Heart right ventricle (tissue), 16 donors: ENCODE measurements around the gene PAN3. TPM values are rescaled to one million over a fixed set of nuclear protein-coding genes. Genes with fewer than 3 reads are reported as not detected.

Experiments
- ATAC-seq, 8 donors: fragments of 200-7000 bp; cut with Tn5 transposase; one replicate each; pipeline ENCODE4 v1.9.1; 2020; ENCODE audit warnings: mild to moderate bottlenecking in 8 of 8, moderate library complexity in 8 of 8, moderate number of reproducible peaks in 1 of 8
- DNase-seq, 2 donors: peaks; one replicate each; pipeline ENCODE4 v3.0.0-alpha.2; 2020
- H3K27ac ChIP-seq, 10 donors: fragments of 200-600 bp; sonication (generic) in 2 of 10; one replicate each; pipeline versions ENCODE4 v1.5.0 to v1.8.0; 2020 to 2022; ENCODE audit warnings: mild to moderate bottlenecking in 3 of 10
- H3K27me3 ChIP-seq, 7 donors: fragments of 200-600 bp; one replicate each; pipeline ENCODE4 v1.8.0; 2021 to 2022; ENCODE audit warnings: mild to moderate bottlenecking in 2 of 7
- H3K36me3 ChIP-seq, 9 donors: fragments of 200-600 bp; sonication (generic) in 1 of 9; one replicate each; pipeline versions ENCODE4 v1.5.0 to v1.8.0; 2020 to 2022; ENCODE audit warnings: mild to moderate bottlenecking in 2 of 9
- H3K4me1 ChIP-seq, 9 donors: fragments of 200-600 bp; sonication (generic) in 1 of 9; one replicate each; pipeline versions ENCODE4 v1.5.0 to v1.8.0; 2020 to 2022; ENCODE audit warnings: mild to moderate bottlenecking in 4 of 9
- H3K4me3 ChIP-seq, 10 donors: fragments of 200-600 bp; sonication (generic) in 2 of 10; one replicate each; pipeline versions ENCODE4 v1.5.0 to v1.8.0; 2020 to 2022; ENCODE audit warnings: mild to moderate bottlenecking in 7 of 10, moderate library complexity in 2 of 10
- H3K9me3 ChIP-seq, 11 donors: fragments of 200-600 bp in 10 of 11; sonication (generic) in 2 of 11; one replicate each; pipeline versions ENCODE4 v1.5.0 to v1.8.0; 2013 to 2022; ENCODE audit warnings: mild to moderate bottlenecking in 2 of 11, control low read depth in 1 of 11, moderate library complexity in 1 of 11
- WGBS, 2 donors: extraction: QIAGEN DNeasy Blood & Tissue Kit; methylation state at CpG; one replicate each; pipeline ENCODE4 v1.1.7; 2013; ENCODE audit warnings: inconsistent platforms in 1 of 2; 5-methylcytosine and 5-hydroxymethylcytosine counted together
- intact Hi-C, 10 donors: fragments of 100-400 bp; cut with DNase I; formaldehyde crosslinking; loops; one replicate each; pipeline versions ENCODE4 v1.11.1 to v1.14.2; 2022
- polyA plus RNA-seq, 2 donors: library from polyadenylated mRNA; stranded (reverse); fragments of 200-250 nt; gene quantifications; one replicate each; pipeline ENCODE4 v1.2.3, GENCODE V29; 2013
- total RNA-seq, 10 donors: library from RNA; stranded (reverse); fragmentation: NEBNext Ultra II Directional in 3 of 10; extraction: Animal tissue kit (Norgen Biotek cat#: 25700) in 3 of 10; gene quantifications; one replicate each; pipeline versions ENCODE4 v1.2.1 to v1.2.4, GENCODE V29; 2021 to 2023
- TF ChIP-seq, protein P1 (sequence below), 9 donors: fragments of 200-600 bp; sonication (generic) in 2 of 9; IDR thresholded peaks; one replicate each; pipeline versions ENCODE4 v1.5.0 to v1.8.0; 2021 to 2022; ENCODE audit warnings: antibody characterized with exemption in 9 of 9, mild to moderate bottlenecking in 5 of 9, moderate library complexity in 1 of 9
- donor health status: Arrhythmogenic right ventricular cardiomyopathy.
- donor health status: ischemic (EF 13 %, LVEDD 7.1; RV severe dilation, severe dysfunction).
- donor health status: healthy with polysubstance abuse.
- donor health status: DM: no; HTN: yes; CAD: no.
- donor health status: DM: no; HTN: no; CAD: no.
- donor health status: ischemic (EF 25% LVEDD 6.9; RV normal size, moderate dysfunction).
- donor health status: ischemic (EF 25% LVEDD 5.7; RV mildly dilated, moderate dysfunction).
- donor health status: healthy.
- donor health status: DM: yes; HTN: yes; CAD: no.
- donor health status: Ischemic cardiomyopathy.
- donor health status: ischemic (EF 35%, LVEDD 5.7; RV mildly dilated, moderate dysfunction).
- donor health status: nonischemic (EF 11% LVEDD 7.7; RV severe dilation, severe dysfunction).
- donor health status: DM: yes; HTN: yes; CAD: no.
- donor health status: PGD.
- donor health status: ischemic (EF 29% LVEDD 5.4; RV normal size, mild dysfunction).
- donor health status: nonischemic (EF 23%, LVEDD 6.1; RV moderate dilation, normal function).

Gene PAN3
- total and polyA plus RNA-seq, 12 donors: 2.8 to 16.2 (median 10.8) TPM

DNA sequence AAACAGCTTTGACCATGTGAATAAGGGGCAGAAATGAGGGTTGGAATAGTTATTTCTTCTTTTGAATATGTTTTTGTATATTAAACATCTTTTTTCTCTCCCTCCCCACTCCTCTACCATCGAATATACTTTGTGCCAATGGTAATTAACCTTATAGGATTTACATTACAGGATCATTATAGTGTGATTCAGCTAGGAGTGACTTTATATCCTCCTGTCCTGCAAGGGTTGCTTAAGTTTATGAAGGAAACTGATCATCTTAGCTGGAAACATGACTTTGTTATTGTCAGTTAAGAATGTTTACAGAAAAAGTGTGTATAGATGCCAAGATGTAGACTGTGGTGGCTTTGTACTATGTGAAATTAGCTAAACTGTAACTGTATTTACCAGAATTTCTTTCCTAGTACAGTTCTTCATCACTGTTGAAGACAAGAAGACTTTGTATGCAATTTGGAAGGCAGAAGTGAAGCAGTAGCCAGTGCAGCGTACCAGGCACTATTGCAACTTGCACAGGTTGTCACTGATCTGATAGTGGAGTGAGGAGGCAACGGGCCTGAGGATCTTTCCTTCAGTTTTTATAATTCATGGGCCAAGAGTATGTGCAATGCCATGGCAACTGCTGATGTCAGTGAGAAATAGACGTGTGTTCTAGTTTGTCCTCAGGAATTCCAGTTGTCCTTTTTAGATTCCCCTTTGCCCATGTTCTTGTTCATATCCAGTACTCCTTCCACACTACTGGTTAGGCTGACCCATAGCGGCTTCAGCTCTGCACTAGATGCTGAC lies 8.2 kb upstream of the PAN3 start:
- Histone ChIP-seq H3K9me3 (no peaks in the 10 kb centered on the region), H3K27ac (no peak overlapping the region), H3K36me3 (no peaks in the 10 kb centered on the region), H3K4me1 (no peaks in the 10 kb centered on the region), H3K4me3 (no peak overlapping the region), H3K27me3 (peaks cover 0 to 3% (median 0%) of the 10 kb centered on the region in 7 donors)
- intact Hi-C loops: no loop called here
- TF ChIP-seq, protein P1, sequence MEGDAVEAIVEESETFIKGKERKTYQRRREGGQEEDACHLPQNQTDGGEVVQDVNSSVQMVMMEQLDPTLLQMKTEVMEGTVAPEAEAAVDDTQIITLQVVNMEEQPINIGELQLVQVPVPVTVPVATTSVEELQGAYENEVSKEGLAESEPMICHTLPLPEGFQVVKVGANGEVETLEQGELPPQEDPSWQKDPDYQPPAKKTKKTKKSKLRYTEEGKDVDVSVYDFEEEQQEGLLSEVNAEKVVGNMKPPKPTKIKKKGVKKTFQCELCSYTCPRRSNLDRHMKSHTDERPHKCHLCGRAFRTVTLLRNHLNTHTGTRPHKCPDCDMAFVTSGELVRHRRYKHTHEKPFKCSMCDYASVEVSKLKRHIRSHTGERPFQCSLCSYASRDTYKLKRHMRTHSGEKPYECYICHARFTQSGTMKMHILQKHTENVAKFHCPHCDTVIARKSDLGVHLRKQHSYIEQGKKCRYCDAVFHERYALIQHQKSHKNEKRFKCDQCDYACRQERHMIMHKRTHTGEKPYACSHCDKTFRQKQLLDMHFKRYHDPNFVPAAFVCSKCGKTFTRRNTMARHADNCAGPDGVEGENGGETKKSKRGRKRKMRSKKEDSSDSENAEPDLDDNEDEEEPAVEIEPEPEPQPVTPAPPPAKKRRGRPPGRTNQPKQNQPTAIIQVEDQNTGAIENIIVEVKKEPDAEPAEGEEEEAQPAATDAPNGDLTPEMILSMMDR (IDR thresholded peaks at IDR 0.05): no peak
- ATAC-seq: no peak
- 63 to 67% methylated on average over 5 of the region's 5 CpGs for WGBS, 2 donors
- no peak for DNase-seq

DNA sequence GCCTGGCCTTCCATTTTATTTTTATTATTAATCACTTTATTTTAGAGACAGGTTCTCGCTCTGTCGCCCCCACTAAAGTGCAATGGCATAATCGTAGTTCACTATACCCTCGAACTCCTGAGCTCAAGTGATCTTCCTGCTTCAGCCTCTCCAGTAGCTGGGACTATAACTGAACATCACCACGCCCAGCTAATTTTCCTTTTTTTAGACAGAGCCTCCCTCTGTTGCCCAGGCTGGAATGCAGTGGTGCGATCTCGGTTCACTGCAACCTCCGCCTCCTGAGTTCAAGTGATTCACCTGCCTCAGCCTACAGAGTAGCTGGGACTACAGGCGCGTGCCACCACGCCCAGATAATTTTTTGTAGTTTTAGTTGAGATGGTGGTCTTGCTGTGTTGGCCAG lies 6.7 kb upstream of the PAN3 start:
- DNase-seq (no peak), ATAC-seq (no peak)
- Histone ChIP-seq H3K4me1 (peaks cover 0 to 3% (median 0%) of the 10 kb centered on the region in 9 donors), H3K4me3 (no peak overlapping the region), H3K27me3 (peaks cover 0 to 3% (median 0%) of the 10 kb centered on the region in 7 donors), H3K36me3 (no peaks in the 10 kb centered on the region), H3K9me3 (no peaks in the 10 kb centered on the region), H3K27ac (no peak overlapping the region)
- 90 to 92% methylated on average over 11 of the region's 11 CpGs for WGBS, 2 donors
- TF ChIP-seq, protein P1 (IDR thresholded peaks at IDR 0.05): no peak
- intact Hi-C loops: no loop called here

DNA sequence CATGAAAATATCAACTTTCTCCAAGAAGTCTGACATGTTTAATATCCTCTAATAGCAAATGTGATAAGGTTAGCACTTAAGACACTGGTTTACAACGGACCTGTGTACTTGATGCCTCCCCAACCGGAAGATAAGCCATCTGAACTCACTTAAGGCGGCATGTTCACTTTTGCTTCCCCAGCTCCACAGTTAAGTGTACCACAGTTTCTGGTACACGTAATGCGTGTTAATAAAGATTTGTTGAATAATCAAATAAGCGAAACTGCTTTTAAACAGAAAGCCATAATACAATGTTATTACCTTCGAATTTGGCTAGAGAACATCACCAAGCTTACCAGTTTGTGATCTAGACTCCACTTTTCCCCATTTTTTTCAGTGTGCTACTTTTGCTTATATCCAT lies 1.4 kb upstream of the PAN3 start:
- Histone ChIP-seq H3K27ac (peak overlapping the region in 3 of 10 donors; percentile 99 to 100 (median 100)), H3K4me3 (peak overlapping the region in 9 of 10 donors; percentile 84 to 100 (median 97)), H3K9me3 (no peaks in the 10 kb centered on the region), H3K4me1 (peaks cover 4 to 37% (median 28%) of the 10 kb centered on the region in 9 donors), H3K36me3 (no peaks in the 10 kb centered on the region), H3K27me3 (no peaks in the 10 kb centered on the region)
- DNase-seq (no peak), ATAC-seq (no peak)
- TF ChIP-seq, protein P1 (IDR thresholded peaks at IDR 0.05): no peak
- intact Hi-C loops: no loop called here
- WGBS, 2 donors: 62% methylated on average over 7 of the region's 7 CpGs

DNA sequence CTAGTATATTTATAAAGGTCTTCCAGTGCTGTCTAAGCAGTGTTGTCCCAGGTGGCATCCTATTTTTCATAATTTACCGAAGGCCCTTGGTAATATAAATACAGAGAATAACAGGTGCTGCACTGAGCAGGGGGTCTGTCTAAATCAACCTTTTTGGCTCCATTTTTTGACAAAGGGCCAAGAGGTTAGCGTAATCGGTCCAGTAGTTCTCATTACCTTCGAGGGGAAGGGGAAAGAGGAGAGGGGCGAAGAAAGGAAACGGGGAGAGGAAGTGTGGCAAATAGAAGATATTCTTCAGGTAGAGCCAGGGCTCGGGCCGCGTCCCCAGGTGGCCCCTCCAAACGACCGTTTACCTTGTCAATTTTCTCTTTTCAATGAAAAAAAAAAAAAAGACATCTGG lies 749 bp upstream of the PAN3 start:
- H3K4me3 ChIP-seq: peak overlapping the region; percentile 84 to 100 (median 97)
- WGBS, 2 donors: 0 to 1% methylated on average over 11 of the region's 11 CpGs
- peak overlapping the region; percentile 95 to 100 (median 98) for H3K27ac ChIP-seq
- no peaks in the 10 kb centered on the region for H3K36me3 ChIP-seq
- H3K9me3 ChIP-seq: no peaks in the 10 kb centered on the region
- ATAC-seq (peak in 3 of 8 donors; percentile 1 to 2 (median 1)), DNase-seq (peak in 1 of 2 donors; percentile 10)
- H3K27me3 ChIP-seq: no peaks in the 10 kb centered on the region
- H3K4me1 ChIP-seq: peaks cover 4 to 43% (median 30%) of the 10 kb centered on the region in 9 donors
- intact Hi-C loops: no loop called here
- TF ChIP-seq, protein P1 (IDR thresholded peaks at IDR 0.05): no peak
